ENCODE data around the gene ELP1. TPM values are rescaled to one million over a fixed set of nuclear protein-coding genes. Genes with fewer than 3 reads are reported as not detected.

ELP1 gene
- total RNA-seq, 1 experiment from 2014 or later: 49.3 TPM

- Histone ChIP-seq H3K27me3 (no peaks in the 10 kb centered on the region), H3K36me3 (no peaks in the 10 kb centered on the region), H3K4me3 (no peak overlapping the region), H3K9me3 (no peaks in the 10 kb centered on the region)
- no peak for DNase-seq
Measured at GRCh38 chr9:108831496-108832178, 102.3 kb downstream of the ELP1 start.

- no peak overlapping the region for H3K4me3 ChIP-seq
- DNase-seq: no peak
- H3K27me3 ChIP-seq: peaks cover 3% of the 10 kb centered on the region; the same call in 1 of the 2 replicates
- H3K36me3 ChIP-seq: no peaks in the 10 kb centered on the region
- no peaks in the 10 kb centered on the region for H3K9me3 ChIP-seq
Measured at GRCh38 chr9:108830272-108830671, 103.7 kb downstream of the ELP1 start.

GRCh38 chr9:108823829-108824228 is 110.1 kb downstream of the ELP1 start:
- Histone ChIP-seq H3K27me3 (peaks cover 3% of the 10 kb centered on the region; the same call in 1 of the 2 replicates), H3K4me3 (no peak overlapping the region), H3K9me3 (no peaks in the 10 kb centered on the region), H3K36me3 (no peaks in the 10 kb centered on the region)
- no peak for DNase-seq

Other genes with a start within 250 kb of the ELP1 start
- gene ACTL7B, start 78.1 kb downstream of the ELP1 start, total RNA-seq (2014; rRNA removed; shearing (Covaris generic); ENCODE audit: low replicate concordance): not detected in 2 replicates
- gene ACTL7A, start 71.9 kb downstream of the ELP1 start, total RNA-seq (2014; rRNA removed; shearing (Covaris generic); ENCODE audit: low replicate concordance): not detected in 2 replicates
- gene ABITRAM, start 276 bp upstream of the ELP1 start, total RNA-seq (2014; rRNA removed; shearing (Covaris generic); ENCODE audit: low replicate concordance): 9.7 and 13.3 TPM in 2 replicates
- 84.5 and 157 TPM in 2 replicates for gene CTNNAL1, start 79.4 kb upstream of the ELP1 start, total RNA-seq (2014; rRNA removed; shearing (Covaris generic); ENCODE audit: low replicate concordance)
- gene TMEM245, start 185.8 kb upstream of the ELP1 start, total RNA-seq (2014; rRNA removed; shearing (Covaris generic); ENCODE audit: low replicate concordance): 20.0 and 20.5 TPM in 2 replicates
- not detected in 2 replicates for gene FRRS1L, start 233.1 kb upstream of the ELP1 start, total RNA-seq (2014; rRNA removed; shearing (Covaris generic); ENCODE audit: low replicate concordance)